NCI-H2107 treated with DMSO at 0.1 percent for 48 hours (cell line): ENCODE results near the gene PON3.

Experiments used
- DNase-seq: peaks from one replicate; lab custom pipeline; 2025; ENCODE audit not compliant: unreplicated experiment; lab: John Stamatoyannopoulos, UW

PON3 gene

DNA sequence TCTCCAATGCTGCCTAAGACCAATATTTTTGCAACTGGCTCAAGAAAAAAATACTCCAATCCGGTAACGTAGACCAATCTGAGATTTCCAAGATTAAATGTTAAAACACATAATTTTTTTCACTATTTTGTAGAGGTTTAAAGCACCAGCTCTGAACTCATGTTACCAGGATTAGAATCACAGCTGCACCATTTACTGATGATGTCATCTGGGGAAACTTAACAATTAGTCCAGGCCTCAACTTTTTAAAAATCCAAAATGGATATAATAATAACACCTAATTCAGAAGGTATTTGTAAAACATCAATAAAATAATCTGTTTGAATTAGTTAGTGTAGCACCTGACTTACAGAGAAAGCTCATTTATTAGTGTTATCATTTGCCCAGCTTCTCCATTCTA is 86.2 kb downstream of the PON3 start:
- no peak for DNase-seq
